ENCODE results near the gene CHST7. TPM values are rescaled to one million over a fixed set of nuclear protein-coding genes. Genes with fewer than 3 reads are reported as not detected.

CHST7 gene
- polyA plus RNA-seq, 1 donor from 2014 or later, result 4.9 TPM

- H3K79me2 ChIP-seq (replicated peaks; ENCODE audit: insufficient read depth, low read length), result no peaks in the 10 kb centered on the region
- H3K36me3 ChIP-seq (ENCODE audit: insufficient read depth, low read length), result no peaks in the 10 kb centered on the region
- no peak overlapping the region for H3K9ac ChIP-seq (ENCODE audit: low read length)
- TF ChIP-seq EP300 (conservative IDR thresholded peaks at IDR 0.05; ENCODE audit: poor library complexity, severe bottlenecking), result no peak
- no peak for TF ChIP-seq CTCF (IDR thresholded peaks at IDR 0.05; ENCODE audit: poor library complexity, severe bottlenecking)
- no peak for TF ChIP-seq EZH2 (IDR thresholded peaks at IDR 0.05; ENCODE audit: borderline replicate concordance, insufficient read depth, low read length, poor library complexity, severe bottlenecking)
- no peak for TF ChIP-seq POLR2AphosphoS5 (IDR thresholded peaks at IDR 0.05)
- H3K27ac ChIP-seq (ENCODE audit: low read length), result no peak overlapping the region
- H3K4me3 ChIP-seq (ENCODE audit: low read length), result no peak overlapping the region
- H2AFZ ChIP-seq (ENCODE audit: low read depth, low read length), result no peak overlapping the region
- no peaks in the 10 kb centered on the region for H3K9me2 ChIP-seq (ENCODE audit: insufficient read depth, low read length)
- no peak overlapping the region for H3K4me2 ChIP-seq (ENCODE audit: low read length)
- no peaks in the 10 kb centered on the region for H4K20me1 ChIP-seq (ENCODE audit: insufficient read depth)
- no peaks in the 10 kb centered on the region for H3K27me3 ChIP-seq (ENCODE audit: insufficient read depth, low read depth, low read length)
- H3K9me3 ChIP-seq (ENCODE audit: low read length), result no peaks in the 10 kb centered on the region
- H3F3A ChIP-seq (ENCODE audit: insufficient read depth, low read length, poor library complexity, severe bottlenecking), result no peaks in the 10 kb centered on the region
Measured at GRCh38 chrX:46582966-46583365, 9.4 kb downstream of the CHST7 start.

GRCh38 chrX:46584736-46585135, 11.2 kb downstream of the CHST7 start:
- Histone ChIP-seq H3K27me3 (ENCODE audit: insufficient read depth, low read depth, low read length) (no peaks in the 10 kb centered on the region), H3K4me3 (ENCODE audit: low read length) (no peak overlapping the region), H3K79me2 (replicated peaks; ENCODE audit: insufficient read depth, low read length) (no peaks in the 10 kb centered on the region), H3K9me3 (ENCODE audit: low read length) (no peaks in the 10 kb centered on the region), H3K9ac (ENCODE audit: low read length) (no peak overlapping the region), H3F3A (ENCODE audit: insufficient read depth, low read length, poor library complexity, severe bottlenecking) (no peaks in the 10 kb centered on the region), H3K4me2 (ENCODE audit: low read length) (no peak overlapping the region), H2AFZ (ENCODE audit: low read depth, low read length) (no peak overlapping the region), H4K20me1 (ENCODE audit: insufficient read depth) (no peaks in the 10 kb centered on the region), H3K9me2 (ENCODE audit: insufficient read depth, low read length) (no peaks in the 10 kb centered on the region), H3K27ac (ENCODE audit: low read length) (no peak overlapping the region), H3K36me3 (ENCODE audit: insufficient read depth, low read length) (no peaks in the 10 kb centered on the region)
- TF ChIP-seq MXI1 (conservative IDR thresholded peaks at IDR 0.05; ENCODE audit: poor library complexity, severe bottlenecking), result no peak

- H3K9me2 ChIP-seq (ENCODE audit: insufficient read depth, low read length), result no peaks in the 10 kb centered on the region
- no peaks in the 10 kb centered on the region for H3K27me3 ChIP-seq (ENCODE audit: insufficient read depth, low read depth, low read length)
- no peak overlapping the region for H3K27ac ChIP-seq (ENCODE audit: low read length)
- no peak overlapping the region for H3K4me3 ChIP-seq (ENCODE audit: low read length)
- TF ChIP-seq CTCF (IDR thresholded peaks at IDR 0.05; ENCODE audit: poor library complexity, severe bottlenecking) (no peak), EZH2 (IDR thresholded peaks at IDR 0.05; ENCODE audit: borderline replicate concordance, insufficient read depth, low read length, poor library complexity, severe bottlenecking) (no peak), MXI1 (conservative IDR thresholded peaks at IDR 0.05; ENCODE audit: poor library complexity, severe bottlenecking) (no peak), REST (IDR thresholded peaks at IDR 0.05; ENCODE audit: borderline replicate concordance) (no peak), SMC3 (conservative IDR thresholded peaks at IDR 0.05; ENCODE audit: poor library complexity) (no peak), POLR2AphosphoS5 (IDR thresholded peaks at IDR 0.05) (no peak), RAD21 (conservative IDR thresholded peaks at IDR 0.05) (no peak), EP300 (conservative IDR thresholded peaks at IDR 0.05; ENCODE audit: poor library complexity, severe bottlenecking) (no peak), TAF1 (IDR thresholded peaks at IDR 0.05; ENCODE audit: low read depth) (no peak)
- H3K4me2 ChIP-seq (ENCODE audit: low read length), result no peak overlapping the region
- H3K9me3 ChIP-seq (ENCODE audit: low read length), result no peaks in the 10 kb centered on the region
- H3K9ac ChIP-seq (ENCODE audit: low read length), result no peak overlapping the region
- no peaks in the 10 kb centered on the region for H3K36me3 ChIP-seq (ENCODE audit: insufficient read depth, low read length)
- no peaks in the 10 kb centered on the region for H3K79me2 ChIP-seq (replicated peaks; ENCODE audit: insufficient read depth, low read length)
- H3F3A ChIP-seq (ENCODE audit: insufficient read depth, low read length, poor library complexity, severe bottlenecking), result no peaks in the 10 kb centered on the region
- no peak overlapping the region for H2AFZ ChIP-seq (ENCODE audit: low read depth, low read length)
- no peaks in the 10 kb centered on the region for H4K20me1 ChIP-seq (ENCODE audit: insufficient read depth)
Measured at GRCh38 chrX:46587158-46587557, 13.6 kb downstream of the CHST7 start.

All from neural cell (in vitro differentiated cells).